Right lobe of liver (tissue), 4 donors: ENCODE data around the gene ADARB2.

ENCODE experiments used
- POLR2A ChIP-seq: fragments of 450-650 bp; IDR thresholded peaks from one replicate; pipeline ENCODE4 v1.6.1; 2017; ENCODE audit warnings: antibody characterized with exemption, mild to moderate bottlenecking
- TF ChIP-seq, protein P1 (sequence below), 4 donors: fragments of 200-600 bp in 3 of 4; fragments of 450-650 bp in 1 of 4; IDR thresholded peaks; one replicate each; pipeline versions ENCODE4 v1.5.1 to v1.8.0; 2016 to 2022; ENCODE audit warnings: antibody characterized with exemption in 4 of 4, mild to moderate bottlenecking in 2 of 4
- donor health status: DM: no; HTN: no; CAD: no.
- donor health status: DM: no; HTN: no; CAD: no.
- donor health status: DM: no; HTN: yes; CAD: no.

DNA sequence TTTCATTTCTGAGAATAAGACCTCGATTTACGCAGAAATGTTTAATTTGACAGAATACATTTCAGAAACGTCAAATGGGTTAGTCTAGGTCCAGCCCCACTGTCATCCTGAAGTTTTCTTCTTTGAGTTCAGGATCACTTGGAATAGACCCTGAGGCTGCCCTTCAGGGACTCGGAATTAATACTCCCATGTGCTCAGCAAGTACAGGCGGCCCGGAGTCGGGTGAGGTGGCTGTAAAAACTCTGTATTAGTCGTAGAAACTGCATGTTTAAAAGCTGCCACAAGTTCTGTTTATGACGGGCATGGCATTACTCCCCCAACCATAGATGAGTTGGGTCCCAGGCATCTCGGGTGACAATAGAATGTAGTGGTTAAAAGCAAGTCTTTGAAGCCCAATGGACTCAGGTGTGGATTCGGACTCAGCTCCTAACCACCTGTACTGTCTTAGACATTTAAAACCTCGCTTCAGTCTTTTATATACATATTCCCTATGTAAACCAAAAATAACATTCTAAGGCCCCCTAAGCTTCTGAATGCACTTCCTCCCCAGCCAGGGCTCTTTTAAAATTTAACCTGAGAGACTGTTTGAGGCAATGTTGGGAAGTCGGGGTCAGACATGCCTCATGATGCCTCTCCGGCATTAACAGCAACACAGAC, 216.3 kb downstream of the ADARB2 start:
- TF ChIP-seq, protein P1, sequence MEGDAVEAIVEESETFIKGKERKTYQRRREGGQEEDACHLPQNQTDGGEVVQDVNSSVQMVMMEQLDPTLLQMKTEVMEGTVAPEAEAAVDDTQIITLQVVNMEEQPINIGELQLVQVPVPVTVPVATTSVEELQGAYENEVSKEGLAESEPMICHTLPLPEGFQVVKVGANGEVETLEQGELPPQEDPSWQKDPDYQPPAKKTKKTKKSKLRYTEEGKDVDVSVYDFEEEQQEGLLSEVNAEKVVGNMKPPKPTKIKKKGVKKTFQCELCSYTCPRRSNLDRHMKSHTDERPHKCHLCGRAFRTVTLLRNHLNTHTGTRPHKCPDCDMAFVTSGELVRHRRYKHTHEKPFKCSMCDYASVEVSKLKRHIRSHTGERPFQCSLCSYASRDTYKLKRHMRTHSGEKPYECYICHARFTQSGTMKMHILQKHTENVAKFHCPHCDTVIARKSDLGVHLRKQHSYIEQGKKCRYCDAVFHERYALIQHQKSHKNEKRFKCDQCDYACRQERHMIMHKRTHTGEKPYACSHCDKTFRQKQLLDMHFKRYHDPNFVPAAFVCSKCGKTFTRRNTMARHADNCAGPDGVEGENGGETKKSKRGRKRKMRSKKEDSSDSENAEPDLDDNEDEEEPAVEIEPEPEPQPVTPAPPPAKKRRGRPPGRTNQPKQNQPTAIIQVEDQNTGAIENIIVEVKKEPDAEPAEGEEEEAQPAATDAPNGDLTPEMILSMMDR (IDR thresholded peaks at IDR 0.05) = no peak
- no peak for TF ChIP-seq POLR2A
